KG1 (cell line): ENCODE results near the gene APOO.
"Not testable (repeated sequence)": the region's sequence is repeated elsewhere in the genome, so short reads cannot be mapped to it uniquely, and the experiment has no call there.

ENCODE experiments used
- DNase-seq: peaks from one replicate; lab custom pipeline; 2025; lab: John Stamatoyannopoulos, UW

Gene APOO

DNA sequence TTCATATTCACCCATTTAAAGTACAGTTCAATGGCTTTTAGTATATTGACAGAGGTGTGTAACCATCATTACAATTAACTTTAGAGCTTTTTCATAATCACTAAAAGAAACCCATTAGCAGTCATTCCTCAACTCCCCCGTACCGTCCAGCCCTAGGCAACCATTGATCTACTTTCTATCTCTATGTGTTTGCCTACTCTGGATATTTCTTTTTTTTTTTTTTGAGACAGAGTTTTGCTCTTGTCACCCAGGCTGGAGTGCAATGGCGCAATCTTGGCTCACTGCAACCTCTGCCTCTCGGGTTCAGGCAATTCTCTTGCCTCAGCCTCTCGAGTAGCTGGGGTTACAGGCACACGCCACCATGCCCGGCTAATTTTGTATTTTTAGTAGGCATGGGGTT lies 48.5 kb downstream of the APOO start:
- DNase-seq = not testable (repeated sequence)

DNA sequence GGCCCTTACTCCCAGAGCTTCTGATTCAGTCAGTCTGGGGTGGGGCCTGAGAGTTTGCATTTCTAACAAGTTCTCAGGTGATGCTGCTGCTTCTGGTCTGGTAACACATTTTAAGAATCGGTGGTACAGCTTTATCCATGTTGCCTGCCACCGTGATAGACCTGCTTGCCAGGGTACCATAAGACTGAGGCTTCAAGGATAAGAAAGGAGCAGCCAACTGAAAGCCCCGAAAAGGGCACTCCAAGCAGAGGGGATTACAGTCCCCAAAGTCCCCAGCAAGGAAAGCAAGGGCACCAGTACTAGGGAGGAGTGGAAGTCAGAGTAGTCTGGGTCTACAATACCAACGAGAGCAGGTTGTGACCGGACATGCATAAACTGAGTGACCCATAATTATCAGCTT lies 49.8 kb downstream of the APOO start:
- DNase-seq = no peak

DNA sequence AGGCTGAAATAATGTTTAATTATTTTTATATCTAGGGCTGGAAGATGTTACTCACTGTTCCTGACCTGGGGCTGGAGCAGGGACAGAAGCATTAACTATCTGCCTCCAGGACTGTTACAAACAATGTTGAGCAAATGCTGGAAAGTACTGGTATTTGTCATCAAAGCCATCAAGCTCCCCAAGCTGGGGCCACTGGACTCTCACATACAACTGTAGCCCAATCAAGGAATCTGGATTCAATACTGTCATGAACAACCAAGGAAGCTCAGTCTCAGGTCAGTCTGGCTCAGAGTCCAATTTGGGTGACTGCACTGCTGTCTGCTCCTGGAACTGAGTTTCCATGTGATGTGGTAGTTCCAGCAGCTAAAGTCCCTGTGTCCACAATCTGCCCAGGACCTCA lies 50.4 kb downstream of the APOO start:
- DNase-seq = no peak

DNA sequence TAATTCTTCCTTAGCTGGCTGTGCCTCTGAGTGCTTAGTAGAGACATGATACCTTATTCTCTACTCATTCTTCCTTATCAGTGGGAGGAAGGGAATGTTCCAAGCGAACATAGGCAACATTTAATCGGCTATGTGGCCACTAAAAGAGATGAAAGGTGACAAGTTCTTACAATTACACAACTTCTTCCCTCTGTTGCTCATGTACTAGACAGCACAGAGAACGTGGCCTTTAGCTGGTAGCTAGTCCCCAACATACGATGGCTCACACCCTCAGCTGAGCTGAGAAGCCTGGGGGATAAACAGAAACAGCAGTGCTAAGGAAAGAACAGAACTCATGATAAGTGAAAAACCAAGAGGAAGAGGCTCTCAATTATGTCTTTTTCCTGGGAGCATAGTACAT lies 52.2 kb downstream of the APOO start:
- no peak for DNase-seq

DNA sequence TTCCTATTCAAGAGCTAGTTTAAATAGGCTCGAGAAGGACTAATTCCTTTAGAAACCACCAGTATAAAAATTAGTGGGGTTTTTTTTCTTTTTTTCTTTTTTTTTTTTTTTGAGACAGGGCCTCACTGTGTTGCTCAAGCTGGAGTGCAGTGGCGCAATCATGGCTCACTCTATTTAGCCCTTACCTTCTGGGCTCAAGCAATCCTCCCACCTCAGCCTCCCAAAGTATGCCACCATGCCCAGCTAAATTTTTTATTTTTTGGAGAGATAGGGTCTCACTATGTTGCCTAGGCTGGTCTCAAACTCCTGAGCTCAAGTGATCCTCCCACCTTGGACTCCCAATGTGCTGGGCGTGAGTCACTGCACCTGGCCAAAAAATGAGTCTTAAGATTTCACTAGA lies 52.8 kb downstream of the APOO start:
- no peak for DNase-seq

DNA sequence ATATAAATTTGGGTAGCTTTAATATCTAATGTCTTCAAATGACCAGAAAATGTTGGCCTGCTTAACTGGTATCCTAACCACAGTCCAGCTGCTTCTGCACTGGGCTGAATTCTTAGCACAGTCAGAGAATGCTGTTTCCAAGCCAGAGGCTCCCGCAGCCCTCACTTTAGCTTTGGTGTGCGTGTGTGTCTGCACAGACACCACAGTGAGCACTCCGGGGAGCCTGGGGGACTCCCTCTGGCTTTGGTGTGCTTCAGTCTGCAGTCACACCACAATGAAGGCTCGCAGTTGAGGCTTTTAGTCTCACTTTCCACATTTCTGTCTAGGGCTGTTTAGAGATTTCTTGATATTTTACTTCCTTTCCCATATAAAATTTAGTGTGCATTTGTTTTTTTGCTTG lies 53.6 kb downstream of the APOO start:
- no peak for DNase-seq

DNA sequence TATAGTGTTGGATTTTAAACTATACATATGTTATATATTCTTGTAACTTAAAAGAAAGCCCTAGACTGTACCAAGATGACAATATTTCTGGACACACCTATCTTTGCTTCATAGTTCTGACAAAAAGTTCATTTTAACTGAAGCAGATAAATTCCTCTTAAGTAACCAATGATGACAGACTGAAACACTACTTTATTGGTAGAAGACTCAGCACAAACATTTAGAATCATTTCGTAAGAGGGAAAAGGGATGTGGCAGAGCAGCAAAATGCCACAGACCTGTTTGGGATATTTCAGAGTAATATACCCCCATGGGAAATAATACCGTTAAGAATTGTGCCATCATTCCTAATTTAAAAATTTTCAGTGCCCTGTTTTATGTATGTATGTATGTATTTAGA lies 56.2 kb downstream of the APOO start:
- DNase-seq = no peak

DNA sequence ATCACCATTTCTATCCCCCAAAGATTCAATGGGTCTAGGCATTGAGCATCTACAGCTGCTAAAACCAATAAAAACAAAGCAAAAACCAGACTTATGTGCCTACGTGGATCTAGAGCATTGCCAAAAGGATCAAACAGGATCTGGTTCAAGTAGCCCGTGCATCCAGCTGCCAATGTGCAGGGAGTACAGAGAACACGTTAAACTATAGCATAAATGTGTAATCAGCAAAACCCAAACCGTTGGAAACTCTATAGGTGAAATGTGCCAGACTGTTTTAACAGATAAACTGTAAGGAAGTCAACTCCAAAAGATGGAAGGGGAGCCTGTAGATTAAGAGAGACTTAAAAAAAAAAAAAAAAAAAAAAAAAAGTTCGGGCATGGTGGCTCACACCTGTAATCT lies 58.5 kb downstream of the APOO start:
- no peak for DNase-seq

DNA sequence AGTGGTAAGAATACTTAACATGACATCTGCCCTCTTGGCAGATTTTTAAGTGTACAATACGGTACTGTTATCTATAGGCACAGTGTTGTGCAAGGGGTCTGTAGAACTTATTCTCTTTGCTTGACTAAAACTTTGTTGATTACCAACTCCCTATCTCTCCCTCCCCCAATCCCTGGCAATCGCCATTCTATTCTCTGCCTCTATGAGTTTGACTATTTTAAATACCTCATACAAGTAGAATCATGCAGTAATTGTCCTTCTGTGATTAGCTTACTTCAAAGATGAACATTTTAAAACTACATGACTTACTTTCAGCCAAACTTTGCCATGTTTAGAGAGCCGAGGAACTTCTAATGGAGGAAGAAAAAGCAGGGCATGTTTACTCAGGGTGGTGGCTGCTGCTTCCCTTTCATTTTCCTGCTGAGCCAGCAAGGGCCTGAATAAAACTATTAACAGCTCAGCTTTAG lies 62.4 kb downstream of the APOO start:
- DNase-seq = peak; percentile 1

DNA sequence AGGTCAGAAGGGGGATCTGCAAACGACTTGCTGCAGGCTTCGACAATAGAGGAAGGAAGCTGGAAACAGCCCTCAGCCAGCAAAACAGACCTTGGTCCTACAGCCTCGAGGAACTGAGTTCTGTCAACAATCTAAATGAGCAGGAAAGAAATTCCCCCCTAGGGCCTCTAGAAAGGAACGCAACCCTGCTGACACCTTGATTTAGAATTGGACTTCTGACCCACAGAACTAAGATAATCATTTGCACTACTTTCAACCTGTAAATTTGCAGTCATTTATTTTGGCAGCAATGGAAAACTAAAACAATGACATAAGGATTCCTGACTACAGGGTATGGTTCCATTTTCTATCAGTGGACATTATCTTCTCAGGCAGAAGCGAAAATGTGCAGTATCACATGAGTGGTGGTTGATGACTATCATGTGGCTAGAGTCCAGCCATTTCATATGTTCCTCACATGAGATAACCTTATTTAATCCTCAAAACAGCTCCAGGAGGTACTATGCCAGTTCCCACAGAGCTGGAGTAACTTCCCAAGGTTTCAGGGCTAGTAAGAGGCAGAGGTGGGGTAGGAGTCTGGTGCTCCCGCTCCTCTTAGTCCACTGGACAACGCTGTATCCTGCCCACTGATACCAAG lies 63.1 kb downstream of the APOO start:
- DNase-seq = peak; percentile 14

DNA sequence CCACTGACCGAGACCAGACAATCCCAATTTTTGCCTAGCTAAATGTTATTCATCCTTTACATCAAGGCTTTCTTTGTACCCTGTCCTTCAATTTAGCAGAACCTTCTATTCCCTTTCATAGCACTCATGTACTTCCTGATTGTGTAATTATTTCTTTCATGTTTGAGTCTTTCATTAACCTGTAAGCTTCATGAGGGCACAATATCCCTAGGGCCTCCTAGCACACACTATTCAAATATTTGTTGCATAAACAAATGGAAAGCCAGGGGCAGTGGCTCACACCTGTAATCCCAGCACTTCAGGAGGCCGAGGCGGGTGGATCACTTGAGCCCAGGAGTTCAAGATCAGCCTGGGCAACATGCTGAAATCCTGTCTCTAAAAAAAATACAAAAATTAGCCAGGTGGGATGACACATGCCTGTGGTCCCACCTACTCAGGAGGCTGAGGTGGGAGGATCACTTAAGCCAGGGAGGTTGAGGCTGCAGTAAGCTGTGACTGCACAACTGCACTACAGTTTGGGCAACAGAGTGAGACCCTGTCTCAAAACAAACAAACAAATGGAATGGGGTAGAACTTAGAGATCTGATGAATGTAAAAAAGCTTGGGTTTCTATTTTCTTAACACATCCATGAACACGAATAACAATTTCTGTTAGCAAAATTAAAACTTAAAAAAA lies 65.8 kb downstream of the APOO start:
- no peak for DNase-seq

DNA sequence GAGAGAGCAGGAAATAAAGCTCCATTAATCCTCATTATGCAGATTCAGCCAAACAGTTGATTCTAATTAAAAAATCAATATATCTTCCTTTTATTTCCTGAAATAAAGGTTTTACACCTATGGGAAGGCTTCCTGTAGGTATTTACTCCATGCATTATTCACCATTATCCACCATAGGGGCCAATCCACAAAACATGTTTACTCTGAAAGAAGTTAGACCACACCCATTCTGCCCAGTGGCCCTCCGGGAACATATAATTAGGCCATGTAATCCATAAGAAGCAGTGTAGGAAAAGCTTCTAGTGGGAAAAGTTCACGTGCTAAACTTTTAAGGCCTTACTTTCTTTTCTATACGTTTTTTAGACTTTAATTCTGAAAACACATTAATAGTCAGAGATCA lies 67.1 kb downstream of the APOO start:
- DNase-seq = no peak

DNA sequence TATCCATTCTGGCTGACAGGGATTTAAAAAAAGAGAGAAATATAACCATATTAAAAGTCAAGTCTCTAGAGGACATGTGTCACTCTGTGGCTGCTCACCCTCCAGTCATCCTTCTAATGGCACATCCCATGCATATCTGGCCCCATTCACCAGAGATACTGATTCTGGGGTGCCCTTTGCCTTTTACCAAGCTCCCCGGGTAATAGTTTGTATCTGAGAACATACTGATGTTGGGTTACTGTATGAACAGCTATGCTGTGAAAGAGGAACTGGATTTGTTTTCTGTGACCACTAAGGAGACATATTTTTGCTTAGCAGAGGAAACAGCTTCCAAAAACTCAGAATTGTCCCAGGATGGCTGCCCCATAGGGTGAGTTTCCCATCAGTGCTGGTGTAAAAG lies 68.8 kb downstream of the APOO start:
- no peak for DNase-seq

DNA sequence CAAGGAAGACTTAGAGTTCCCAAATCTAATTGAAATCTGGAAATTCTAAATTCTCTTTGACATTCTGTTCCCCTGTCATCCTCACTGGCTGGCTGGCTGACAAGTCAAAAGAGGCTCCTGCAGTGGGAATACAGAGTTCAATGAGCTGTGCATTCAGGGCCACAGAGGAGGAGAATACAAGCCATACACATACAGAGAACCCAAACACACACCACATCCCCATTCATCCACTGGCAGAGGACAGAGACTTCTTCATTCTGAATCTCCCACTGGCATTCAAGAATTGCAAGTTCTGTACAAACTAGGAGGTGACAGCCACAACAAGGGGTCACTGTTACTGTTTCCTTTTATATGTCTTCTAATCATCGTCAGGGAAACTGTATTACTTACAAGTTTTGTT lies 75.0 kb downstream of the APOO start:
- DNase-seq = no peak

DNA sequence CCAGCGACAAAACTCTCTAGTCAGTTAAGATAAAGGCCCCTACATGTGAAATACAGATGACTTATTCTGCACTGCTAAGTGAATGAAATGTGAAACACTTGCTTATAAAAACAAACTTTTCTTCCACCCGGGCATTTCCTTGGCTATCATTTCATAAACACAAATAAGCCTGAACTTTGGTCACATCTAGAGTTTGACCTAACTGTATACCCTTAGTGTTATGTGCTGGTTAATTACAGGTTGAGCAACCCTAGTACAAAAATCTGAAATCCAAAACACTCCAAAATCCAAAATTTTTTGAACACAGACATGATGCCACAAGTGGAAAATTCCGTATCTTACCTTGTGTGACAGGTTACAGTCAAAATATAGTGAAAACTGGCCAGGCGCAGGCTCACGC lies 78.9 kb downstream of the APOO start:
- DNase-seq = no peak

DNA sequence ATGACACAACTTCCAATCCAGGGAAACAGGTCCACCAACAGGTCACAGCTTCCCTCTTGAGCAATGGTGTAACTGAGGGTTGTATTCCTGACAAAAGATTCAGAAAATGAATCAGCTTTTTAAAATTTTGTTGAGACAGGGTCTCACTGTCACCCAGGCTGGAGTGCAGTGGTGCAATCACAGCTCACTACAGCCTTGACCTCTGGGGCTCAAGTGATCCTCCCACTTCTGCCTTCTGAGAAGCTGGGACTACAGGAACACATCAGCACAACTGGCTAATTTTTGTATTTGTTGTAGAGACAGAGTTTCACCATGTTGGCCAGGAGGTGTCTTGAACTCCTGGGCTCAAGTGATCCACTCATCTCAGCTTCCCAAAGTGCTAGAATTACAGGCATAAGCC lies 81.1 kb downstream of the APOO start:
- DNase-seq = no peak

DNA sequence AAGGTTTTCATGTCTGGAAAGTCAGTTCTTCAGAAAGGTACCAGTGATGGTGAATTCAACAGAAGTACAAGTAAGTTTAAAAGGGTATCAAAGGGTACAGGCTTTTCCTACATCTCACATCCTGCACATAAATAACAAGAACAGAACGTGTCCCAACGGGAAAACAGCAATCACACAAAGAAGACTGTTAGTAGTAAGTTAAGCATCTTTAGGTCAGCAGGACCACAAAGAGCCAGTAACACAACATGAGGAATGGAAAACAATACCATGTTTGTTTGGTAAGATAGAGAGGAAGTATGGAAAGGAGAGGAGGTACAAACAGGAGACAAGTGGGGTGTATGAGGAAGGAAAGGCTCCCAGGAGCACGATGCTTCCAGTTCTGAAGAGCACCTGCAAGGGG lies 81.5 kb downstream of the APOO start:
- no peak for DNase-seq

DNA sequence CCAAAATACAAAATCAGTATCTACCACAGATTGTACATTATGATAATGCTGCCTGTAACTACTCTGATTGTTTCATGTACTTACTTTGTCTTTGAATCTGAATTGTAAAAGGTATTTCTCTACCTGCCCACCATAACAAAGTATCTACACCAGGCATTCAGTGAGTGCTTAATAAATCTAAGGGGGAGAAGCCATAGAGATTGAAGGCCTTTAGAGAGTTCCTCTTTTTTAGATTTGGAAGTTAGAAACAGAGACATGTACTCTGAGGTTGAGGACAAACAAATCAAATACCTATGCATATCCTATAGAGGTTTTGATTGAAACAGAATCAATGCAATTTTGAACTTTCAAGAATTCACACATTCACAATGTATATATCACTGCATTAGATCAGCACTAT lies 82.1 kb downstream of the APOO start:
- no peak for DNase-seq

DNA sequence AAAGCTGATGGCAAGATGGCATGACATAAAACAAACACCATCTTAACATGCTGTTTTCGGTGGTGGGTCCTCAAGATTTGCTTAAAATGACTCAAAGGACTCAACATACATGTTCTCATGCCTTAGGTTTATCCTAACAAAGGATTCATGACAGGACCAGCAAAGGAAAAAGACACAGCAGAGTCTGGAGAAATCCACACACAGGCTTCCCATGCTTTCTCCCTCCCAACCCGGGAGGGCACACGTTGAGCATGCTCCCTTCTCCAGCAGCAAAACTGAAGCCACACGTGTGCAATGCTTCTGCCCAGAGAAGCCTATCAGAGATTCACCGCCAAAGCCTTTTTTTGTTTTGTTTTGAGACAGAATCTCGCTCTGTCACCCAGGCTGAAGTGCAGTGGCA lies 84.9 kb downstream of the APOO start:
- no peak for DNase-seq

DNA sequence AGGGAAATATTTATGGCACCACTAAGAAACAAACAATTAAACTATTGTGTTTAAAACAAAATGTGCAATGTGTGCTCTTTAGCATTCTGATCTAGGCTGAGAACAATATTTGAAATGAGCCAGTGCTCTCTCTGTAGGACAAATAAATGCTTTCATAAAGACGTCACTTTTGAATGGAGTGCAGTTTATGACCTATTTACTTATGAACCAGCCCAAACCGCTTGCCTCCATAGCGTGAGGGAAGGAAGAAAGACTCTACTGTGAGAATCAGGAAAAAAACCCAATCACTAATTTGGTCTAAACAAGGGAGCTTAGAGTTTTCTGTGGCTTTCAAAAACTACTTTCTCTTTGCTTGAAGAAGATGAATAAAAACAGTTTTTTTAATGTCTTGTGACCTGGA lies 85.3 kb downstream of the APOO start:
- DNase-seq = no peak

DNA sequence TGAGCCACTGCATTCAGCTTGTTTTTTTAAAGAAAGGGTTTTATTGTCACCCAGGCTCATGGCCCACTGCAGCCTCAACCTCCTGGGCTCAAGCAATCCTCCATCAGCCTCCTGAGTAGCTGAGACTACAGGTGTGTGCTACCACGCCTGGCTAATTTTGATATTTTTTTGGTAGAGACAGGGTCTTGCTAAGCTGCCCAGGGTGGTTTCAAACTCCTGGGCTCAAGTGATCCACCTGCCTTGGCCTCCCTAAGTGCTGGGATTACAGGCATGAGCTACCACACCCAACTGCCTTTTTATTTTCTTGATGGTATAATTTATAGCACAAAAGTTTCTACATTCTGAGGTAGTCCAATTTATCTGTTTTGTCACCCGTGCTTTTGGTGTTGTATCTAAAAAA lies 85.9 kb downstream of the APOO start:
- DNase-seq = no peak

DNA sequence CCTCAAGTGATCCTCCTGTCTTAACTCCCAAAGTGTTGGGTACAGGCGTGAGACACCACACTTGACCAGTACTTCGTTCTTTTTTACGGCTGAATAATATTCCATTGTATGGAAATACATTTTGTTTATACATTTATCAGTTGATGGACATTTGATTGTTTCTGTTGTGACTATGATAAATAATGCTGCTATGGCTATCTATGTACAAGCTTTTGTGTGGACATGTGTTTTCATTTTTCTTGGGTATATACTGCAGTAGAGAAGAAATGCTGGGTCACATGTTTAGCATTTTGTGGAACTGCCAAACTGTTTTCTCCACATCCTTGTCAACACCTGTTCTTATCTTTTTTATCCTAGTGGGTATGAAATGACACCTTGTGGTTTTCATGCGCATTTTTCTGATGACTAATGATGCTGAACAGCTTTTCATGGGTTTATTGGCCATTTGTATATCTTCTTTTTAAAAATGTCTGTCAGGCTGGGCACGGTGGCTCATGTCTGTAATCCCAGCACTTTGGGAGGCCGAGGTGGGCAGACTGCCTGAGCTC lies 87.4 kb downstream of the APOO start:
- no peak for DNase-seq

DNA sequence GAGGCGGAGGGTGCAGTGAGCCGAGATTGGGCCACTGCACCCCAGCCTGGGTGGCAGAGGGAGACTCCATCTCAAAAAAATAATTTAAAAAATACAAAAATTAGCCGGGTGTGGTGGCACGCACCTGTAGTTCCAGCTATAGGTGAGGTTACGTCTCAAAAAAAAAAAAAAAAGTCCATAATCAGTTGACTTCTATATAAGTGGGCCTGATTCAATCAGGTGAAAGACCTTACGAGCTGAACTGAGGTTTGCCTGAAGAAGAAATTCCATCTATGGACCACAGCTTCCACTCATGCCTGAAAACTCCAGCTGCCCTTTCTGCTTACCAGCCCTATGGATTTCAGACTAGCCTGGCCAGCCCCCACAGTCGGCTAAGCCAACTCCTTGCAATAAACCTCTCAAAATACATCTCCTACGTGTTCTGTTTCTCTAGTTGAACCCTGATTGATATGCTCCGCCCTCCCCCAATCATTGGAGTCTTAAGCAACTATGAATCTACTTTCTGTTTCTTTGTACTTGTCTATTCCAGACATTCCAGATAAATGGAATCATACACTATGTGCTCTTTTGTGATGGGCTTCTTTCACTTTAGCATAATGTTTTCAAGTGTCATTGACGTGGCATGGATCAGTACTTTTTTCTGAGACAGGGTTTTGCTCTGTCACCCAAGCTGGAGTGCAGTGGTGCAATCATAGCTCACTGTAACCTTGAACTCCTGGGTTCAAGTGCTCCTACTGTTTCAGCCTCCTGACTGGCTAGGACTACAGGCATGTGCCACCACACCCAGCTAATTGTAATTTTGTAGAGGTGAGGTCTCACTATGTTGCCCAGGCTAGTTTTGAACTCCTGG lies 88.1 kb downstream of the APOO start:
- DNase-seq = no peak
